ENCODE data around the gene FAS. TPM values are rescaled to one million over a fixed set of nuclear protein-coding genes. Genes with fewer than 3 reads are reported as not detected.

FAS gene
- total and polyA plus RNA-seq, 4 donors, result 9.5 to 28.5 (median 27.9) TPM

- intact Hi-C loops (cut with DNase I), result no loop called here
- WGBS, 2 donors, result 1% methylated on average over 7 of the region's 7 CpGs
- H3K4me3 ChIP-seq (ENCODE audit: low read length in 2 of 2), result peak overlapping the region; percentile 66 to 70
- no peaks in the 10 kb centered on the region for H3K27me3 ChIP-seq (ENCODE audit: control insufficient read depth in 1 of 2, insufficient read depth in 2 of 2, low read length in 1 of 2)
- no peaks in the 10 kb centered on the region for H3K36me3 ChIP-seq (ENCODE audit: control insufficient read depth in 1 of 2, insufficient read depth in 2 of 2, low read length in 1 of 2)
- ATAC-seq (ENCODE audit: low FRiP score) (peak; percentile 42), DNase-seq (no peak)
- H3K27ac ChIP-seq (ENCODE audit: low read depth in 1 of 2, low read length in 2 of 2), result peak overlapping the region; percentile 57 to 76
- no peaks in the 10 kb centered on the region for H3K9me3 ChIP-seq (ENCODE audit: control insufficient read depth, low read length)
- peaks cover 1 to 6% of the 10 kb centered on the region in 2 donors for H3K4me1 ChIP-seq (ENCODE audit: control insufficient read depth in 1 of 2, insufficient read depth in 2 of 2, low read length in 2 of 2)
Measured at GRCh38 chr10:88974446-88975376, 15.9 kb upstream of the FAS start.

GRCh38 chr10:88975377-88975720 lies 15.2 kb upstream of the FAS start:
- ATAC-seq (ENCODE audit: low FRiP score) (no peak), DNase-seq (no peak)
- Histone ChIP-seq H3K9me3 (ENCODE audit: control insufficient read depth, low read length) (no peaks in the 10 kb centered on the region), H3K27ac (ENCODE audit: low read depth in 1 of 2, low read length in 2 of 2) (peak overlapping the region; percentile 76 to 82), H3K4me3 (ENCODE audit: low read length in 2 of 2) (peak overlapping the region; percentile 66 to 70), H3K27me3 (ENCODE audit: control insufficient read depth in 1 of 2, insufficient read depth in 2 of 2, low read length in 1 of 2) (no peaks in the 10 kb centered on the region), H3K4me1 (ENCODE audit: control insufficient read depth in 1 of 2, insufficient read depth in 2 of 2, low read length in 2 of 2) (peaks cover 3 to 10% of the 10 kb centered on the region in 2 donors), H3K36me3 (ENCODE audit: control insufficient read depth in 1 of 2, insufficient read depth in 2 of 2, low read length in 1 of 2) (no peaks in the 10 kb centered on the region)
- intact Hi-C loops (cut with DNase I), result no loop called here
- 34 to 37% methylated on average over 3 of the region's 3 CpGs for WGBS, 2 donors

DNA sequence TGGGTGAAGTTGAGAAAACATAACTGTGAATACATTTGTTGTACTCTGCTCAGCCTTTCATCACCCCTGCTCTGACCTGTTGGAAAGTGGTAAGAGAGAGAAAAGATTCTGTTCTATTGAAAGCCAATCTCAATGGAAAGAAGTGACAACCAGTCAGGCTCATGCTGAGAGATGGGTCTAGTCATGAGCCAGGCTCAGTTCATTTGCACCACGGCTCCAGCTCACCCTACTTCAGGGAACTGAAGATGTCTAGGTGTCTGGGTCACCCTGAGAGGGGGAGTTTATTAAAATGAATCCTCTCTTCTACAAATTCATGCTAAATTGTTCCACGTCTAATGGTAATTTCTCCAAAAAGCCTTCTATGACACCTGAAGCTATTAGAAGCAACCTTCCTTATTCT lies 12.1 kb upstream of the FAS start:
- Histone ChIP-seq H3K36me3 (ENCODE audit: control insufficient read depth in 1 of 2, insufficient read depth in 2 of 2, low read length in 1 of 2) (no peaks in the 10 kb centered on the region), H3K9me3 (ENCODE audit: control insufficient read depth, low read length) (no peaks in the 10 kb centered on the region), H3K27ac (ENCODE audit: low read depth in 1 of 2, low read length in 2 of 2) (peak overlapping the region in 1 of 2 donors; percentile 97), H3K4me1 (ENCODE audit: control insufficient read depth in 1 of 2, insufficient read depth in 2 of 2, low read length in 2 of 2) (peaks cover 7 to 11% of the 10 kb centered on the region in 2 donors), H3K4me3 (ENCODE audit: low read length in 2 of 2) (no peak overlapping the region), H3K27me3 (ENCODE audit: control insufficient read depth in 1 of 2, insufficient read depth in 2 of 2, low read length in 1 of 2) (no peaks in the 10 kb centered on the region)
- no peak for DNase-seq
- ATAC-seq (ENCODE audit: low FRiP score), result no peak
- intact Hi-C loops (cut with DNase I), result no loop called here
- 54 to 59% methylated on average over 2 of the region's 2 CpGs for WGBS, 2 donors

GRCh38 chr10:88979153-88979562 lies 11.4 kb upstream of the FAS start:
- 0 to 2% methylated on average over 5 of the region's 5 CpGs for WGBS, 2 donors
- H3K27me3 ChIP-seq (ENCODE audit: control insufficient read depth in 1 of 2, insufficient read depth in 2 of 2, low read length in 1 of 2), result no peaks in the 10 kb centered on the region
- ATAC-seq (ENCODE audit: low FRiP score), result peak; percentile 71
- peaks cover 11% of the 10 kb centered on the region in 2 donors for H3K4me1 ChIP-seq (ENCODE audit: control insufficient read depth in 1 of 2, insufficient read depth in 2 of 2, low read length in 2 of 2)
- H3K27ac ChIP-seq (ENCODE audit: low read depth in 1 of 2, low read length in 2 of 2), result peak overlapping the region; percentile 62 to 97
- DNase-seq, result peak; percentile 80 to 85
- intact Hi-C loops (cut with DNase I), result no loop called here
- H3K36me3 ChIP-seq (ENCODE audit: control insufficient read depth in 1 of 2, insufficient read depth in 2 of 2, low read length in 1 of 2), result no peaks in the 10 kb centered on the region
- H3K4me3 ChIP-seq (ENCODE audit: low read length in 2 of 2), result no peak overlapping the region
- H3K9me3 ChIP-seq (ENCODE audit: control insufficient read depth, low read length), result no peaks in the 10 kb centered on the region

DNA sequence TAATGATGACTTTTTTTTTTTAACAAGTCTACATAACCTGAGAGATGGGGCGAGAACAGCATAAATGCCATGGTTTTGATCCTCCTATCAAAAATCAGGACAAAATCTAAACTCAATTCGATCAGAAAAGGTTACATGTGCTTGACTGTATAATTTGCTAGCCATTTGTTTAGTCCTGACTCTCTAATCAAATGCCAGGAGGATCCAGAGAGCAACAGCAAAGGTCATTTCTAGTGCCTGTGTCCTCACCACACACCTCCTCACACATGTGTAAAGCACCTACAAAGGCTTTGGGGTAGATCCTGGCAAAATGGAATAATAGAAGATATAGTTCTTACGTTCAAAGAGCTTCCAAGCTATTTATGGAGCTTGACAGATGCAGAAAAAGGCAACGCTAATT lies 11.0 kb upstream of the FAS start:
- intact Hi-C loops (cut with DNase I), result no loop called here
- Histone ChIP-seq H3K4me1 (ENCODE audit: control insufficient read depth in 1 of 2, insufficient read depth in 2 of 2, low read length in 2 of 2) (peaks cover 10 to 13% of the 10 kb centered on the region in 2 donors), H3K36me3 (ENCODE audit: control insufficient read depth in 1 of 2, insufficient read depth in 2 of 2, low read length in 1 of 2) (no peaks in the 10 kb centered on the region), H3K4me3 (ENCODE audit: low read length in 2 of 2) (peak overlapping the region in 1 of 2 donors; percentile 40), H3K27ac (ENCODE audit: low read depth in 1 of 2, low read length in 2 of 2) (peak overlapping the region; percentile 91 to 97), H3K9me3 (ENCODE audit: control insufficient read depth, low read length) (no peaks in the 10 kb centered on the region), H3K27me3 (ENCODE audit: control insufficient read depth in 1 of 2, insufficient read depth in 2 of 2, low read length in 1 of 2) (no peaks in the 10 kb centered on the region)
- DNase-seq (no peak), ATAC-seq (ENCODE audit: low FRiP score) (no peak)
- 24 to 35% methylated on average over 4 of the region's 4 CpGs for whole genome bisulfite sequencing, 2 donors

- H3K4me3 ChIP-seq (ENCODE audit: low read length in 2 of 2), result peak overlapping the region in 1 of 2 donors; percentile 40
Measured at GRCh38 chr10:88980247-88980646, 10.4 kb upstream of the FAS start.

DNA sequence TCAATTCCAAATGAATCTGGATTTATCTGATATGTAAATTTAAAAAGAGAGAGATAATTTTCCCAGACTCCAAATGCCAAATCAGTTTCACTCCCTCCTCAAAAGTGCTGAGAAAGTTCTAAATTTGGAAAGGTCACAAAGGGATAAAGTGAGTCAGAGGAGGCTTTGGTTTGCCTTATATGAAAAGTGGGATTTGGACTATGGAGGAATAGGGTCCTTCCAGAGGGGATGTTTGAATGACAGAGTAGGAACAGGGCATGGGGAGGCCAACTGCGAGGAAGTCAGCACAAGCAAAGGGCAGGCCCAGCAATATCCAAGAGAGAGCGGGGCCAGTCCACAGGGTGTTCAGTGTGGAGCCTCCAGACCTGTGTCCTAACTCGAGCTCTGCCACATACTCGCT lies 9.8 kb upstream of the FAS start:
- Histone ChIP-seq H3K4me3 (ENCODE audit: low read length in 2 of 2) (no peak overlapping the region), H3K36me3 (ENCODE audit: control insufficient read depth in 1 of 2, insufficient read depth in 2 of 2, low read length in 1 of 2) (no peaks in the 10 kb centered on the region), H3K9me3 (ENCODE audit: control insufficient read depth, low read length) (no peaks in the 10 kb centered on the region), H3K27me3 (ENCODE audit: control insufficient read depth in 1 of 2, insufficient read depth in 2 of 2, low read length in 1 of 2) (no peaks in the 10 kb centered on the region), H3K27ac (ENCODE audit: low read depth in 1 of 2, low read length in 2 of 2) (peak overlapping the region; percentile 97 to 98), H3K4me1 (ENCODE audit: control insufficient read depth in 1 of 2, insufficient read depth in 2 of 2, low read length in 2 of 2) (peaks cover 10 to 16% of the 10 kb centered on the region in 2 donors)
- DNase-seq (no peak), ATAC-seq (ENCODE audit: low FRiP score) (peak; percentile 58)
- intact Hi-C loops (cut with DNase I), result no loop called here
- 11 to 13% methylated on average over 4 of the region's 4 CpGs for WGBS, 2 donors

More at GRCh38 chr10:88980247-88980646, 10.4 kb upstream of the FAS start:
- peak; percentile 20 for ATAC-seq (ENCODE audit: low FRiP score)
- no peak for DNase-seq
- no peaks in the 10 kb centered on the region for H3K36me3 ChIP-seq (ENCODE audit: control insufficient read depth in 1 of 2, insufficient read depth in 2 of 2, low read length in 1 of 2)
- intact Hi-C loops (cut with DNase I), result no loop called here
- peaks cover 10 to 16% of the 10 kb centered on the region in 2 donors for H3K4me1 ChIP-seq (ENCODE audit: control insufficient read depth in 1 of 2, insufficient read depth in 2 of 2, low read length in 2 of 2)
- H3K27me3 ChIP-seq (ENCODE audit: control insufficient read depth in 1 of 2, insufficient read depth in 2 of 2, low read length in 1 of 2), result no peaks in the 10 kb centered on the region
- H3K27ac ChIP-seq (ENCODE audit: low read depth in 1 of 2, low read length in 2 of 2), result peak overlapping the region; percentile 97 to 100
- 3 to 6% methylated on average over 4 of the region's 4 CpGs for WGBS, 2 donors
- no peaks in the 10 kb centered on the region for H3K9me3 ChIP-seq (ENCODE audit: control insufficient read depth, low read length)

DNA sequence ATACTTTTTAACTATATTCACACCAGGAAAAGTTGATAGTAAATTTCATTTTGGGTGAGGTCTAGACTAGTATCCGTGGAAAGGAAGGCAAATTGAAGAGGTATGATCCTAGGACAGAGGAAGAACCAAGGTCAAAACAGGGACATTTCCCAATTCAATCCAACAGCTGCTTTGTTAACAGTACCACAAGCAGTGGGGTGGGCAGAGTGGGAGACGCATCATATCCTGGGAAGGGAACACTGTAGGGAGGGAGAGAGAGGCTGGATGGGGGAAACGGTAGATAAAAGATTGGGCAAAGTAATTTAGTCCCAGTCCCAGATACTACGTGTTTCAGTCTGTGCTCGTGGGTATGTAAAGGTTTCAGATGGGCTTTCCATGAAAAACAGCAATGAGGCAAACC lies 9.2 kb upstream of the FAS start:
- H3K4me3 ChIP-seq (ENCODE audit: low read length in 2 of 2), result no peak overlapping the region
- H3K9me3 ChIP-seq (ENCODE audit: control insufficient read depth, low read length), result no peaks in the 10 kb centered on the region
- WGBS, 2 donors, result 14 to 21% methylated on average over 5 of the region's 5 CpGs
- H3K36me3 ChIP-seq (ENCODE audit: control insufficient read depth in 1 of 2, insufficient read depth in 2 of 2, low read length in 1 of 2), result no peaks in the 10 kb centered on the region
- H3K27ac ChIP-seq (ENCODE audit: low read depth in 1 of 2, low read length in 2 of 2), result peak overlapping the region; percentile 94 to 97
- no peak for DNase-seq
- intact Hi-C loops (cut with DNase I), result no loop called here
- H3K27me3 ChIP-seq (ENCODE audit: control insufficient read depth in 1 of 2, insufficient read depth in 2 of 2, low read length in 1 of 2), result no peaks in the 10 kb centered on the region
- no peak for ATAC-seq (ENCODE audit: low FRiP score)
- peaks cover 10 to 16% of the 10 kb centered on the region in 2 donors for H3K4me1 ChIP-seq (ENCODE audit: control insufficient read depth in 1 of 2, insufficient read depth in 2 of 2, low read length in 2 of 2)

DNA sequence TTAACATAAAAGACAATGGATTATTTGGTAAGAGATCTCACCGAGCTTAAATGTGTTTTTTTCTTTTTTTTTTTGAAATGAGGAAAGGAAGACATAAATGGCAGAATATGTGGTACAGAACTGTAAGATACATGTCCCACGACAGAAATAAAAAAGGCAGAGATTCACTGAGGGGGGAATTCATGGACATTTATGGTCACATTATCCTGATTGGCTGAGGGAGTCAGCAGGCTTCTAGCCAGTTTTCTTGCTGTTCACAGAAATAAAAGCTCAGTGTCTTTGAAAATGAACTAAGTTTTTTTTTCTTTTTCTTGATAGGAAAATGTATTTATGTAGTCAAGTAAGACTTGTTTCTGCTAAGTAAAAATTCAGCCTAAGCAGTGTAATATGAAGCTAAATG lies 8.2 kb upstream of the FAS start:
- DNase-seq (no peak), ATAC-seq (ENCODE audit: low FRiP score) (peak; percentile 54)
- intact Hi-C loops (cut with DNase I), result no loop called here
- no peaks in the 10 kb centered on the region for H3K9me3 ChIP-seq (ENCODE audit: control insufficient read depth, low read length)
- peaks cover 10 to 16% of the 10 kb centered on the region in 2 donors for H3K4me1 ChIP-seq (ENCODE audit: control insufficient read depth in 1 of 2, insufficient read depth in 2 of 2, low read length in 2 of 2)
- H3K4me3 ChIP-seq (ENCODE audit: low read length in 2 of 2), result peak overlapping the region in 1 of 2 donors; percentile 26
- H3K36me3 ChIP-seq (ENCODE audit: control insufficient read depth in 1 of 2, insufficient read depth in 2 of 2, low read length in 1 of 2), result no peaks in the 10 kb centered on the region
- H3K27ac ChIP-seq (ENCODE audit: low read depth in 1 of 2, low read length in 2 of 2), result peak overlapping the region in 1 of 2 donors; percentile 97
- no peaks in the 10 kb centered on the region for H3K27me3 ChIP-seq (ENCODE audit: control insufficient read depth in 1 of 2, insufficient read depth in 2 of 2, low read length in 1 of 2)
- WGBS, 2 donors, result 1 to 4% methylated on average over 2 of the region's 2 CpGs
